H1 (cell line): Measurements from ENCODE around the gene SERAC1. TPM values are rescaled to one million over a fixed set of nuclear protein-coding genes. Genes with fewer than 3 reads are reported as not detected.

Experiments used
- CTCF ChIA-PET: fragments of 300-600 bp; sonication (Branson Sonifier 250); formaldehyde crosslinking; loops from one replicate; lab custom pipeline; 2021; ENCODE audit not compliant: partially characterized antibody; lab: Charles Lee
- POLR2A ChIA-PET: fragments of 300-600 bp; sonication (Branson Sonifier 250); formaldehyde crosslinking; loops from one replicate; lab custom pipeline; 2021; ENCODE audit warnings: inconsistent platforms; ENCODE audit not compliant: partially characterized antibody; lab: Charles Lee
- DNase-seq, 2 experiments: peaks; one replicate each; pipeline versions ENCODE4 v3.0.0 to v3.0.0-alpha.2; 2010 to 2022; ENCODE audit warnings: low spot score in 2 of 2, low read depth in 1 of 2, mixed read lengths in 1 of 2
- FAIRE-seq: peaks from 2 replicates; lab custom pipeline; 2011; peaks lifted over from hg19 to GRCh38; lab: Jason Lieb, UNC
- H2AFZ ChIP-seq: 2 replicates; pipeline ENCODE4 v1.8.1; 2012; ENCODE audit warnings: low read length, inconsistent platforms
- H2AK5ac ChIP-seq: 2 replicates; pipeline ENCODE4 v1.6.1; 2013; ENCODE audit warnings: low read depth, low read length
- H2BK120ac ChIP-seq: replicated peaks from 2 replicates; pipeline ENCODE3; 2013; ENCODE audit warnings: low read depth, low read length, inconsistent platforms
- H2BK12ac ChIP-seq: 2 replicates; pipeline ENCODE4 v1.6.1; 2013; ENCODE audit warnings: low read depth, low read length
- H2BK15ac ChIP-seq: 2 replicates; pipeline ENCODE4 v1.6.1; 2013; ENCODE audit warnings: low read length
- H2BK20ac ChIP-seq: 2 replicates; pipeline ENCODE4 v1.6.1; 2013; ENCODE audit warnings: low read length
- H2BK5ac ChIP-seq: 2 replicates; pipeline ENCODE4 v1.6.1; 2013; ENCODE audit warnings: low read depth, low read length
- H3K14ac ChIP-seq: 2 replicates; pipeline ENCODE4 v1.6.1; 2013; ENCODE audit warnings: inconsistent platforms; ENCODE audit not compliant: insufficient read length
- H3K18ac ChIP-seq: 2 replicates; pipeline ENCODE4 v1.6.1; 2013; ENCODE audit warnings: low read length; ENCODE audit errors: extremely low read depth
- H3K23ac ChIP-seq: 2 replicates; pipeline ENCODE4 v1.6.1; 2013; ENCODE audit warnings: inconsistent platforms; ENCODE audit not compliant: insufficient read length
- H3K23me2 ChIP-seq: 2 replicates; pipeline ENCODE4 v1.6.1; 2013; ENCODE audit warnings: low read depth, low read length
- H3K27ac ChIP-seq: 2 replicates; pipeline ENCODE4 v1.6.1; 2011; ENCODE audit warnings: low read depth, low read length, inconsistent platforms
- H3K27me3 ChIP-seq, 4 experiments: replicated peaks in 1 of 4; 1 replicate in 1 of 4; 2 replicates in 3 of 4; pipeline versions ENCODE4 v1.6.1 to v1.8.1; 2011 to 2013; ENCODE audit warnings: low read length in 3 of 4, mild to moderate bottlenecking in 3 of 4, inconsistent platforms in 2 of 4, mixed read lengths in 2 of 4, moderate library complexity in 1 of 4; ENCODE audit not compliant: control insufficient read depth in 3 of 4, insufficient read depth in 3 of 4; ENCODE audit errors: extremely low read depth in 1 of 4
- H3K36me3 ChIP-seq, 4 experiments: 2 replicates each; pipeline versions ENCODE4 v1.6.1 to v1.8.1; 2011 to 2013; ENCODE audit warnings: mild to moderate bottlenecking in 4 of 4, low read length in 3 of 4, moderate library complexity in 2 of 4, control low read depth in 1 of 4, inconsistent platforms in 1 of 4; ENCODE audit not compliant: insufficient read depth in 4 of 4, control insufficient read depth in 2 of 4
- H3K4ac ChIP-seq: replicated peaks from 2 replicates; pipeline ENCODE3; 2013; ENCODE audit warnings: low read length, low read depth, mixed read lengths, inconsistent platforms; ENCODE audit not compliant: insufficient read length
- H3K4me1 ChIP-seq, 4 experiments: replicated peaks in 1 of 4; 1 replicate in 1 of 4; 2 replicates in 3 of 4; pipeline versions ENCODE4 v1.6.1 to v1.8.1; 2011 to 2013; ENCODE audit warnings: low read length in 3 of 4, inconsistent platforms in 2 of 4, mixed read lengths in 1 of 4; ENCODE audit not compliant: insufficient read depth in 4 of 4, control insufficient read depth in 3 of 4
- H3K4me2 ChIP-seq, 2 experiments: 2 replicates each; pipeline versions ENCODE4 v1.6.1 to v1.8.1; 2011 to 2013; ENCODE audit warnings: low read depth in 2 of 2, low read length in 2 of 2, control low read depth in 1 of 2, inconsistent platforms in 1 of 2, mild to moderate bottlenecking in 1 of 2; ENCODE audit not compliant: insufficient read depth in 1 of 2
- H3K4me3 ChIP-seq, 4 experiments: fragments of 200-600, 300-600 bp in 1 of 4; sonication (generic), shearing (Covaris generic), sonication (Bioruptor Twin) in 1 of 4; 2 replicates each; pipeline versions ENCODE4 v1.5.1 to v1.8.1; 2011 to 2016; ENCODE audit warnings: low read length in 4 of 4, low read depth in 3 of 4, control low read depth in 2 of 4, inconsistent platforms in 2 of 4, mild to moderate bottlenecking in 2 of 4, mixed read lengths in 1 of 4, moderate library complexity in 1 of 4; ENCODE audit not compliant: insufficient read depth in 2 of 4; ENCODE audit errors: extremely low read depth in 1 of 4
- H3K56ac ChIP-seq: replicated peaks from 2 replicates; pipeline ENCODE3; 2013; ENCODE audit warnings: low read depth, mild to moderate bottlenecking, mixed read lengths, low read length, inconsistent platforms; ENCODE audit not compliant: insufficient read length
- H3K79me1 ChIP-seq: 2 replicates; pipeline ENCODE4 v1.6.1; 2013; ENCODE audit warnings: low read depth, low read length, control low read depth
- H3K79me2 ChIP-seq, 2 experiments: 2 replicates each; pipeline versions ENCODE4 v1.6.1 to v1.8.1; 2012 to 2013; ENCODE audit warnings: low read length in 2 of 2, mild to moderate bottlenecking in 2 of 2, inconsistent platforms in 1 of 2; ENCODE audit not compliant: insufficient read depth in 2 of 2, control insufficient read depth in 1 of 2
- H3K9ac ChIP-seq, 4 experiments: replicated peaks in 1 of 4; 1 replicate in 1 of 4; 2 replicates in 3 of 4; pipeline versions ENCODE4 v1.6.1 to v1.8.1; 2011 to 2013; ENCODE audit warnings: low read depth in 3 of 4, low read length in 3 of 4, control low read depth in 2 of 4, mild to moderate bottlenecking in 2 of 4, moderate library complexity in 2 of 4, inconsistent platforms in 1 of 4; ENCODE audit errors: extremely low read depth in 1 of 4
- H3K9me3 ChIP-seq, 2 experiments: 2 replicates each; pipeline versions ENCODE4 v1.6.1 to v1.8.1; 2012 to 2013; ENCODE audit warnings: mild to moderate bottlenecking in 2 of 2, moderate library complexity in 2 of 2, control low read depth in 1 of 2, inconsistent platforms in 1 of 2, low read depth in 1 of 2, low read length in 1 of 2, mixed read lengths in 1 of 2; ENCODE audit not compliant: insufficient read depth in 2 of 2
- H4K20me1 ChIP-seq, 2 experiments: replicated peaks in 1 of 2; 2 replicates each; pipeline versions ENCODE3 to v1.8.1; 2011 to 2013; ENCODE audit warnings: inconsistent platforms in 2 of 2, low read length in 2 of 2, mild to moderate bottlenecking in 1 of 2; ENCODE audit not compliant: insufficient read depth in 2 of 2, control insufficient read depth in 1 of 2
- H4K5ac ChIP-seq: 2 replicates; pipeline ENCODE4 v1.6.1; 2013; ENCODE audit warnings: low read length, low read depth, mixed read lengths, inconsistent platforms; ENCODE audit not compliant: insufficient read length
- H4K8ac ChIP-seq: 2 replicates; pipeline ENCODE4 v1.8.0; 2013; ENCODE audit warnings: mild to moderate bottlenecking, moderate library complexity, low read length, inconsistent platforms; ENCODE audit not compliant: insufficient read depth; ENCODE audit errors: extremely low read depth
- H4K91ac ChIP-seq: replicated peaks from 2 replicates; pipeline ENCODE3; 2013; ENCODE audit warnings: low read length, mixed read lengths, inconsistent platforms; ENCODE audit not compliant: insufficient read length
- CHD2 ChIP-seq: IDR thresholded peaks from 2 replicates; pipeline ENCODE4 v1.6.1; 2012; ENCODE audit warnings: low read length, improper control_type of control experiment
- EP300 ChIP-seq, 2 experiments: IDR thresholded peaks; 1 replicate in 1 of 2; 2 replicates in 1 of 2; pipeline ENCODE4 v1.6.1; 2011 to 2012; ENCODE audit warnings: low read depth in 2 of 2, low read length in 2 of 2, mild to moderate bottlenecking in 2 of 2, borderline replicate concordance in 1 of 2, inconsistent platforms in 1 of 2, moderate library complexity in 1 of 2
- KDM1A ChIP-seq: fragments of 200-600, 300-600 bp; sonication (generic); IDR thresholded peaks from 2 replicates; pipeline ENCODE4 v1.7.1; 2016; ENCODE audit warnings: mild to moderate bottlenecking, low read length, borderline replicate concordance
- MAFK ChIP-seq: IDR thresholded peaks from 2 replicates; pipeline ENCODE4 v1.6.1; 2012; ENCODE audit warnings: low read depth, mild to moderate bottlenecking, improper control_type of control experiment, low read length
- MAX ChIP-seq: IDR thresholded peaks from 2 replicates; pipeline ENCODE4 v1.6.1; 2012; ENCODE audit warnings: inconsistent platforms
- NRF1 ChIP-seq: IDR thresholded peaks from 2 replicates; pipeline ENCODE4 v1.6.1; 2011; ENCODE audit warnings: mild to moderate bottlenecking, low read depth, low read length, improper control_type of control experiment
- POLR2A ChIP-seq, 2 experiments: IDR thresholded peaks; 1 replicate in 1 of 2; 2 replicates in 1 of 2; pipeline ENCODE4 v1.6.1; 2011; ENCODE audit warnings: low read depth in 2 of 2, low read length in 2 of 2, mild to moderate bottlenecking in 2 of 2; ENCODE audit errors: control extremely low read depth in 1 of 2
- RNF2 ChIP-seq: fragments of 200-900, 300-1000 bp; sonication (generic); IDR thresholded peaks from 2 replicates; pipeline ENCODE4 v1.7.1; 2016; ENCODE audit warnings: borderline replicate concordance, low read depth, mild to moderate bottlenecking, antibody characterized with exemption, low read length; ENCODE audit not compliant: poor library complexity, severe bottlenecking; ENCODE audit errors: missing control alignments
- RXRA ChIP-seq: IDR thresholded peaks from 2 replicates; pipeline ENCODE4 v1.6.1; 2011; ENCODE audit warnings: low read depth, mild to moderate bottlenecking, low read length, moderate library complexity; ENCODE audit not compliant: insufficient read depth
- SP2 ChIP-seq: IDR thresholded peaks from 2 replicates; pipeline ENCODE4 v1.6.1; 2012; ENCODE audit warnings: mild to moderate bottlenecking, low read length, inconsistent platforms
- TCF12 ChIP-seq: IDR thresholded peaks from 2 replicates; pipeline ENCODE4 v1.6.1; 2011; ENCODE audit warnings: low read depth, mild to moderate bottlenecking, low read length
- WGBS, 2 experiments: shearing (Covaris generic) in 1 of 2; methylation state at CpG; one replicate each; pipeline versions ENCODE4 v1.1.6 to v1.1.7; 2013 to 2015; ENCODE audit warnings: low lambda C conversion rate in 2 of 2, mixed read lengths in 2 of 2, inconsistent platforms in 1 of 2, low coverage in 1 of 2, missing lambda C conversion rate in 1 of 2; ENCODE audit not compliant: insufficient replicate concordance in 2 of 2, insufficient coverage in 1 of 2, insufficient read length in 1 of 2; ENCODE audit errors: extremely low coverage in 1 of 2, missing lambda C conversion rate in 1 of 2; 5-methylcytosine and 5-hydroxymethylcytosine counted together
- polyA plus RNA-seq, 7 experiments: library from polyadenylated mRNA; depleted of rRNA in 3 of 7; stranded (reverse) in 5 of 7; unstranded in 2 of 7; fragments of >200 nt in 5 of 7; fragments of 200-250 nt in 2 of 7; gene quantifications; 1 replicate in 5 of 7; 2 replicates in 1 of 7; 4 replicates in 1 of 7; pipeline versions ENCODE4 v1.2.1 to v1.2.3, GENCODE V29; 2011 to 2013; ENCODE audit warnings: missing spikeins in 2 of 7, mixed read lengths in 2 of 7
- total RNA-seq: library from RNA; stranded (reverse); fragmentation: NEBNext Ultra II Directional; extraction: Animal tissue kit (Norgen Biotek cat#: 25700); gene quantifications from 2 replicates; pipeline ENCODE4 v1.2.1, GENCODE V29; 2021

SERAC1 gene
- total and polyA plus RNA-seq, 2 of the 8 experiments (the other 6 are each of a cell fraction or from before 2014, with no cell fraction given), result 7.3 to 9.0 TPM

GRCh38 chr6:158061709-158062461 lies 106.2 kb downstream of the SERAC1 start:
- no peak for TF ChIP-seq RNF2
- TF ChIP-seq KDM1A, result no peak
- no peak for TF ChIP-seq TCF12
- no peak for TF ChIP-seq RXRA
- no peak for TF ChIP-seq MAX
- no peak for TF ChIP-seq SP2
- no peak for TF ChIP-seq CHD2
- TF ChIP-seq MAFK, result no peak
- TF ChIP-seq NRF1, result no peak
- no peak for TF ChIP-seq EP300 (IDR thresholded peaks at IDR 0.05; ENCODE audit: borderline replicate concordance in 1 of 2, low read depth in 2 of 2, low read length in 2 of 2)
- no peak for TF ChIP-seq POLR2A (IDR thresholded peaks at IDR 0.05; ENCODE audit: control extremely low read depth in 1 of 2, low read depth in 2 of 2, low read length in 2 of 2)
- CTCF ChIA-PET, result interaction anchor here (0.6 to 6.4 kb wide), 8 partner anchors 12 to 136 kb away, joined by 3 to 54 read pairs (median 4); no protein-coding TSS in a partner anchor

More at GRCh38 chr6:158061709-158062461, 106.2 kb downstream of the SERAC1 start:
- 94% methylated on average over 27 of the region's 29 CpGs; no CpG with 5 or more reads in 1 of the 2 experiments for whole genome bisulfite sequencing, 2 experiments
- Histone ChIP-seq H4K91ac (no peak overlapping the region), H4K20me1 (no peaks in the 10 kb centered on the region), H3K4me2 (no peak overlapping the region), H3K4me1 (peaks cover 0 to 5% (median 0%) of the 10 kb centered on the region in 4 experiments; a peak in 1 of 7 replicates), H3K79me1 (no peaks in the 10 kb centered on the region), H3K9ac (no peak overlapping the region), H2BK15ac (no peak overlapping the region), H2BK12ac (no peak overlapping the region), H3K27ac (no peak overlapping the region), H2BK20ac (no peak overlapping the region), H3K23me2 (no peaks in the 10 kb centered on the region), H2AFZ (no peak overlapping the region), H3K9me3 (no peaks in the 10 kb centered on the region), H3K56ac (no peak overlapping the region), H2BK120ac (no peak overlapping the region), H3K4ac (no peak overlapping the region), H3K14ac (no peak overlapping the region), H3K23ac (no peak overlapping the region), H3K27me3 (no peaks in the 10 kb centered on the region), H2BK5ac (no peak overlapping the region), H3K36me3 (no peaks in the 10 kb centered on the region), H3K4me3 (no peak overlapping the region), H3K79me2 (no peaks in the 10 kb centered on the region), H4K5ac (no peak overlapping the region), H3K18ac (no peak overlapping the region), H4K8ac (peak overlapping the region; percentile 35; the same call in 1 of the 2 replicates), H2AK5ac (no peak overlapping the region)
- no peak for FAIRE-seq
- no peak for DNase-seq
- POLR2A ChIA-PET, result interaction anchor here (0.8 to 1.4 kb wide), 2 partner anchors 14 to 108 kb away, joined by 3 read pairs; no protein-coding TSS in a partner anchor
